Measurements from ENCODE around the gene P2RX5.
"Not testable (repeated sequence)": the region's sequence is repeated elsewhere in the genome, so short reads cannot be mapped to it uniquely, and the experiment has no call there.

GRCh38 chr17:3734911-3735276, 38.9 kb upstream of the P2RX5 start:
- not testable (repeated sequence) for TF ChIP-seq CTCF (conservative IDR thresholded peaks at IDR 0.05 in 1 of 2, IDR thresholded peaks at IDR 0.05 in 1 of 2; ENCODE audit: low read depth in 1 of 2, low read length in 2 of 2); EZH2 (IDR thresholded peaks at IDR 0.05; ENCODE audit: low read length, missing control alignments)
